Breast epithelium (tissue), 4 donors: ENCODE data around the gene LEPROT. TPM values are rescaled to one million over a fixed set of nuclear protein-coding genes. Genes with fewer than 3 reads are reported as not detected.

ENCODE experiments used
- DNase-seq, 2 donors: peaks; one replicate each; pipeline ENCODE4 v3.0.0-alpha.2; 2019; ENCODE audit warnings: low spot score in 2 of 2
- H3K27ac ChIP-seq, 2 donors: fragments of 200-600 bp; sonication (generic) in 1 of 2; one replicate each; pipeline ENCODE4 v1.5.1; 2016 to 2019; ENCODE audit warnings: mild to moderate bottlenecking in 1 of 2
- H3K27me3 ChIP-seq, 2 donors: fragments of 200-600 bp; sonication (generic) in 1 of 2; one replicate each; pipeline versions ENCODE4 v1.5.1 to v1.6.0; 2017 to 2019; ENCODE audit warnings: control low read depth in 1 of 2, mild to moderate bottlenecking in 1 of 2
- H3K36me3 ChIP-seq: fragments of 200-600 bp; one replicate; pipeline ENCODE4 v1.5.1; 2019
- H3K4me1 ChIP-seq, 2 donors: fragments of 200-600 bp; sonication (generic); one replicate each; pipeline ENCODE4 v1.5.1; 2016 to 2019; ENCODE audit warnings: control low read depth in 1 of 2
- H3K4me3 ChIP-seq, 3 donors: fragments of 200-600 bp; sonication (generic); 1 replicate in 2 of 3; 2 replicates in 1 of 3; pipeline ENCODE4 v1.5.1; 2016 to 2019; ENCODE audit warnings: mild to moderate bottlenecking in 3 of 3, moderate library complexity in 2 of 3
- H3K9me3 ChIP-seq, 2 donors: fragments of 200-600 bp; sonication (generic) in 1 of 2; one replicate each; pipeline ENCODE4 v1.5.1; 2016 to 2019; ENCODE audit warnings: control low read depth in 1 of 2
- POLR2A ChIP-seq: fragments of 450-650 bp; IDR thresholded peaks from one replicate; pipeline ENCODE4 v1.6.1; 2016; ENCODE audit warnings: antibody characterized with exemption, mild to moderate bottlenecking, moderate library complexity
- POLR2AphosphoS5 ChIP-seq, 3 donors: sonication (generic); formaldehyde crosslinking; IDR thresholded peaks; one replicate each; pipeline ENCODE4 v1.6.1; 2017; ENCODE audit warnings: antibody characterized with exemption in 3 of 3
- intact Hi-C: fragments of 100-400 bp; cut with DNase I; formaldehyde crosslinking; loops from one replicate; pipeline ENCODE4 v1.15.1; 2023; ENCODE audit warnings: low total_unique reads
- total RNA-seq, 3 donors: library from RNA; depleted of rRNA; stranded (reverse); fragments of >200 nt; gene quantifications; one replicate each; pipeline ENCODE4 v1.1.0, GENCODE V29; 2016
- TF ChIP-seq, protein P1 (sequence below), 3 donors: fragments of 450-650 bp; IDR thresholded peaks; one replicate each; pipeline ENCODE4 v1.5.1; 2016 to 2017; ENCODE audit warnings: antibody characterized with exemption in 3 of 3, mild to moderate bottlenecking in 3 of 3, moderate library complexity in 3 of 3

The LEPROT gene
- total RNA-seq, 3 donors from 2014 or later = 71.1 to 103 (median 75.5) TPM

DNA sequence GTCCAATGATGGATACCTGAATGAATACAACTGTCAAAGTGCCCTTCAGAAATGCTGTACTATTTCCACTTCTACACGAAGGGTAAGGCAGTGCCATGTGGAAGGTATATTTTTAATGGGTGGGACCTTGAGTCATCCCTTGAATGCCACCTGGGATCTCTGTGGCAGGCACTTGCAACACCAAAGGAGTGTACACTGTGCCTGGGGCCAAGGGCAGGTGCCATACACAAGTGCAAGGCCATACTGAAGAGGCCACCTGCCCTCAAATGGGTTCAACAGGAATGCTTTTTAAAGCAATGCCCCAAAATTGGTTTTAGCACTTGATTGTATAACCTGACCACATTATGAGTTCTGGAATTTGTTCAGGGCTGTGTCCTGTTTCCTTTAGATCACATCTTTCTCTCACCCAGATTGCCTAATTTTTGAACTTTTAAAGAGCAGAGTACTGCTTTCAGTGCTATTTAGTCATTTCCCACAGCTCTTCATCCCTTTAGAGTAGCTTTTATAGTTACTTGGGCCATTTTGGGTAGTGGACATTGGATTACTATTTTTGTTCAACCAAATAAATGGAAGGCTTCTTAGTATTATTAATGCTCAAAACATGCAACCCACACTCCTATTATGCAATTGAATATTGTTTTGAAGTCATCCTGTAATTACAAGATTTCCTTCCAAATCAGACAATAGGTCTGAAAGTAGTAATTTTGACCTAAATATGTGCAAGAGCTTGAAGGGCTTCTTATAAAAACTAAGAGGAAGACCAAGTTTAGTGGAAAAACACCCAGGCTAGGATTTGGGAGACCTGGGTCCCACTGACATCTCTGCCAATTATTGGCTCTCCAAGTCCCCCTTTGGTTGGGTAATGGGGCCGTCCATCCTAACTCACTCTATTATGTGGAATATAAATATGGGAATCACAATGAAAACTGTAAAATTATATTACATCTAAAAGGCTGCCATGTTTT, 57.2 kb downstream of the LEPROT start:
- intact Hi-C loops = no loop called here
- Histone ChIP-seq H3K27ac (peak overlapping the region in 1 of 2 donors; percentile 62), H3K36me3 (no peaks in the 10 kb centered on the region), H3K4me1 (no peaks in the 10 kb centered on the region), H3K27me3 (no peaks in the 10 kb centered on the region), H3K9me3 (no peaks in the 10 kb centered on the region), H3K4me3 (no peak overlapping the region)
- TF ChIP-seq, protein P1, sequence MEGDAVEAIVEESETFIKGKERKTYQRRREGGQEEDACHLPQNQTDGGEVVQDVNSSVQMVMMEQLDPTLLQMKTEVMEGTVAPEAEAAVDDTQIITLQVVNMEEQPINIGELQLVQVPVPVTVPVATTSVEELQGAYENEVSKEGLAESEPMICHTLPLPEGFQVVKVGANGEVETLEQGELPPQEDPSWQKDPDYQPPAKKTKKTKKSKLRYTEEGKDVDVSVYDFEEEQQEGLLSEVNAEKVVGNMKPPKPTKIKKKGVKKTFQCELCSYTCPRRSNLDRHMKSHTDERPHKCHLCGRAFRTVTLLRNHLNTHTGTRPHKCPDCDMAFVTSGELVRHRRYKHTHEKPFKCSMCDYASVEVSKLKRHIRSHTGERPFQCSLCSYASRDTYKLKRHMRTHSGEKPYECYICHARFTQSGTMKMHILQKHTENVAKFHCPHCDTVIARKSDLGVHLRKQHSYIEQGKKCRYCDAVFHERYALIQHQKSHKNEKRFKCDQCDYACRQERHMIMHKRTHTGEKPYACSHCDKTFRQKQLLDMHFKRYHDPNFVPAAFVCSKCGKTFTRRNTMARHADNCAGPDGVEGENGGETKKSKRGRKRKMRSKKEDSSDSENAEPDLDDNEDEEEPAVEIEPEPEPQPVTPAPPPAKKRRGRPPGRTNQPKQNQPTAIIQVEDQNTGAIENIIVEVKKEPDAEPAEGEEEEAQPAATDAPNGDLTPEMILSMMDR (IDR thresholded peaks at IDR 0.05) = no peak
- TF ChIP-seq POLR2A = no peak
- TF ChIP-seq POLR2AphosphoS5 (IDR thresholded peaks at IDR 0.05) = no peak
- DNase-seq = no peak

DNA sequence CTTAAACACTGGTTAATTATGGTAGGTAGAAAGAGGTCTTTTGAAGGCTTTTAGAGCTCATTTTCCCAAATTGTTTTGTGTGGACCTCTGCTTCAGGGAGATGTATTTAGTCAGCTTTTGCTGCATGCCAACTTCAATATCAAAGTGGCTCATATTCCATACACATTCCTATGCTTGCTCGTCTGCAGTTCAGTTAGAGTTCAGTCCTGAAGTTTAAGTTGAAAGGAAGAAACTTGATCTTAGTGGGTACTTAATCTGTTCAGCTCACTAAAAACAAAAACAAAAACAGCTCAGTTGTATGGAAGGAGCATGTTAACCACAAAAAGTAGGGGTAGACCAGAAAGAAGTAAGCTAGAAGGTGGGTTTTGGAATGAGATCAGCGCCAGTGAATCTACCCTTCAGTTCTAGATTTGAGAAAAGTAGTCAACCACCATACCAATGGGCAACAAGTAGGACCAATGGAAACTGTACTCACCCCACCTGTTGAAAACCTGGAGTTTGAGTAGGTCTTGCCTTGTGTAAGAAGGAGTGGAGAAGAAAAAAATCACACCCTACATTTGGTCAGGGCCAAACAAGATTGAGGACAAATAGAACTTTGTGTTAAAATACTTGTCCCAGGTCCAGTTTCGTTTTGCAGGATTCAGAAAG, 58.0 kb downstream of the LEPROT start:
- Histone ChIP-seq H3K27me3 (no peaks in the 10 kb centered on the region), H3K27ac (no peak overlapping the region), H3K9me3 (no peaks in the 10 kb centered on the region), H3K4me3 (no peak overlapping the region), H3K36me3 (no peaks in the 10 kb centered on the region), H3K4me1 (no peaks in the 10 kb centered on the region)
- TF ChIP-seq POLR2A (no peak), POLR2AphosphoS5 (IDR thresholded peaks at IDR 0.05) (no peak)
- TF ChIP-seq, protein P1 (IDR thresholded peaks at IDR 0.05) = no peak
- DNase-seq = no peak
- intact Hi-C loops = no loop called here

DNA sequence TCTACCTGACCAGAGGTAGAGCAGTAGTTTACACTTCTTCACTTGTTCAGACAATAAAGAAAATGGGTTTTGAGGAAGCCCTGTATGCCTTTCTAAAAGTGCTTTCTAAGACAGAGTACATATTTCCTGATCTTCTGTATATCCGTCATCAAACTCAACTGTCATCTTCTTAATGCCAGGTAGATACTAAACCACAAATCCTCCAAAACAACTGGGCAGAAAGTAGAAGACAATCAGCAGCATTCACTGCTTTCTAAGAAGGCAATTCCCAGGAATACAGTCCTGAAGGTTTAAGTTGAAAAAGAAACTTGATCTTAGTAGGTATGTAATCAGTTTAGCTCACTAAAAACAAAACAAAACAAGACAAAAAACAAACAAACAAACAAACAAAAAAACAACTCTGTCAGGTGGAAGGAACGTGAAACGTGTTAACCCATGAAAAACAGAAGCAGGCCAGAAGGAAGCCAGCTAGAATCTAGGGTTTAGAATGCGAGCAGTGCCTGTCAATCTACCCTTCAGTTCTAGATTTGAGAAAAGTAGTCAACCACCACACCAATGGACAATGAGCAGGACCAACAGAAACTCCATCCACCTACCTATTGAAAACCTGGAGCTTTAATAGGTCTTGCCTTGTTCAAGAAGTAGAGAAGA, 59.2 kb downstream of the LEPROT start:
- Histone ChIP-seq H3K27ac (no peak overlapping the region), H3K27me3 (no peaks in the 10 kb centered on the region), H3K9me3 (no peaks in the 10 kb centered on the region), H3K4me1 (no peaks in the 10 kb centered on the region), H3K36me3 (no peaks in the 10 kb centered on the region), H3K4me3 (no peak overlapping the region)
- no peak for DNase-seq
- intact Hi-C loops = loop anchor here (2.0 kb wide), 1 partner anchor 51 kb away; no protein-coding TSS in a partner anchor
- no peak for TF ChIP-seq POLR2A
- no peak for TF ChIP-seq POLR2AphosphoS5 (IDR thresholded peaks at IDR 0.05)

DNA sequence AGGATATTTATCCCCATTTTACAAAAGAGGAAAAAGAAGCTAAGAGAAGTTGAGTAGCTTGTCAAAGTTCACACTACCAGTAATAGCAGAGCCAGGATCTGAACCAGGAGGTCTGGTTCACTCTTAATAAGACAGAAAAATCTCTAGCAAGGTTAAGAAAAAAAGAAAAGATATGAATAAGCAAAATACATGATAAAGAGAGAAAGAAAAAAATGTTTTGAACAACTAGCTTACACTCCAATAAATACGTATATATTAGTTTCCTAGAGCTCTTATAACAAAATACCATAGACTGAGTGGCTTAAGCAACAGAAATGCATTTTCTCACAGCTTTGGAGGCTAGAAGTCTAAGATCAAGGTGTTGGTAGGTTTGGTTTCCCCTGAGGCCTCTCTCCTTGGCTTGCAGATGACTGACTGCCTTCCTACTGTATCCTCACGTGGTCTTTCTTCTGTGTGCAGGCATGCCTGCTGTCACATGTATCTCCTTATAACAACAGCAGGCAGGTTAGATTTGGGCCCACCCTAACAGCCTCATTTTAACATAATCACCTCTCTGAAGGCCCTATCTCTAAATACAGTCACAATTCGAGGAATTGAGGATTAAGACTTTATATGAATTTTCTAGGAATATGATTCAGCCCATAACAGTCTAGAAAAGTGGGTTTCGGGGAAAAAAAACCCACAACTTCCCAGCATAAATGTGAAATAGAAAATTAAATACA, 60.4 kb downstream of the LEPROT start:
- Histone ChIP-seq H3K27ac (no peak overlapping the region), H3K9me3 (no peaks in the 10 kb centered on the region), H3K4me1 (no peaks in the 10 kb centered on the region), H3K36me3 (no peaks in the 10 kb centered on the region), H3K27me3 (no peaks in the 10 kb centered on the region), H3K4me3 (no peak overlapping the region)
- TF ChIP-seq POLR2AphosphoS5 (IDR thresholded peaks at IDR 0.05) (no peak), POLR2A (no peak)
- TF ChIP-seq, protein P1 (IDR thresholded peaks at IDR 0.05) = no peak
- intact Hi-C loops = loop anchor here (2.0 kb wide), 1 partner anchor 50 kb away; no protein-coding TSS in a partner anchor
- no peak for DNase-seq
